Cardiac fibroblast (primary cell): ENCODE data around the gene OLA1.

Experiments
- DNase-seq, 2 donors: peaks; one replicate each; pipeline versions ENCODE4 v3.0.0 to v3.0.0-alpha.2; 2010; ENCODE audit warnings: low read depth in 2 of 2
- H3K4me3 ChIP-seq, 2 donors: replicated peaks in 1 of 2; 1 replicate in 1 of 2; 2 replicates in 1 of 2; pipeline ENCODE4 v1.5.1; 2011; ENCODE audit warnings: low read depth in 2 of 2, low read length in 2 of 2, mild to moderate bottlenecking in 2 of 2, moderate library complexity in 1 of 2
- TF ChIP-seq, protein P1 (sequence below): IDR thresholded peaks from one replicate; pipeline ENCODE4 v1.5.1; 2011; ENCODE audit warnings: low read depth, mild to moderate bottlenecking, low read length, inconsistent platforms

OLA1 gene

DNA sequence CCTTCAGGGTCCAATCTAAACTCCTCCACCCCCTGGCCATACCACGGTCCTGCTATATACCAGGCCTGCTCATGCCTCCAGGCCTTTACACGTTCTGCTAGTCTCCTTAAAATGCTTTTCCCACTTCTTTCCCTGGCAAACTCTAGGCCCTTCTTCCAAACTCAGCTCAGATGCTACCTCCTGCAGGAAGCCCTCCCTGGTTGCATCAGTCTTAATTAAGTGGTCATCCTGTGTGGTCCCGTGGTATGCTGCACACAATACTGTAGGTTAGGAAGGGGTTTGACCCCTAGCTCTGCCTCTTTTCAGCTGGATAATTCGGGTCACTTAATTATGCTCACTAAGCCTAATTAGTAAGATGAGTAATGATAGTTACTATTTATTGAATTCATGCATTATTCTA, 197.3 kb downstream of the OLA1 start:
- no peak for DNase-seq
- H3K4me3 ChIP-seq, result no peak overlapping the region
- TF ChIP-seq, protein P1, sequence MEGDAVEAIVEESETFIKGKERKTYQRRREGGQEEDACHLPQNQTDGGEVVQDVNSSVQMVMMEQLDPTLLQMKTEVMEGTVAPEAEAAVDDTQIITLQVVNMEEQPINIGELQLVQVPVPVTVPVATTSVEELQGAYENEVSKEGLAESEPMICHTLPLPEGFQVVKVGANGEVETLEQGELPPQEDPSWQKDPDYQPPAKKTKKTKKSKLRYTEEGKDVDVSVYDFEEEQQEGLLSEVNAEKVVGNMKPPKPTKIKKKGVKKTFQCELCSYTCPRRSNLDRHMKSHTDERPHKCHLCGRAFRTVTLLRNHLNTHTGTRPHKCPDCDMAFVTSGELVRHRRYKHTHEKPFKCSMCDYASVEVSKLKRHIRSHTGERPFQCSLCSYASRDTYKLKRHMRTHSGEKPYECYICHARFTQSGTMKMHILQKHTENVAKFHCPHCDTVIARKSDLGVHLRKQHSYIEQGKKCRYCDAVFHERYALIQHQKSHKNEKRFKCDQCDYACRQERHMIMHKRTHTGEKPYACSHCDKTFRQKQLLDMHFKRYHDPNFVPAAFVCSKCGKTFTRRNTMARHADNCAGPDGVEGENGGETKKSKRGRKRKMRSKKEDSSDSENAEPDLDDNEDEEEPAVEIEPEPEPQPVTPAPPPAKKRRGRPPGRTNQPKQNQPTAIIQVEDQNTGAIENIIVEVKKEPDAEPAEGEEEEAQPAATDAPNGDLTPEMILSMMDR, result no peak

DNA sequence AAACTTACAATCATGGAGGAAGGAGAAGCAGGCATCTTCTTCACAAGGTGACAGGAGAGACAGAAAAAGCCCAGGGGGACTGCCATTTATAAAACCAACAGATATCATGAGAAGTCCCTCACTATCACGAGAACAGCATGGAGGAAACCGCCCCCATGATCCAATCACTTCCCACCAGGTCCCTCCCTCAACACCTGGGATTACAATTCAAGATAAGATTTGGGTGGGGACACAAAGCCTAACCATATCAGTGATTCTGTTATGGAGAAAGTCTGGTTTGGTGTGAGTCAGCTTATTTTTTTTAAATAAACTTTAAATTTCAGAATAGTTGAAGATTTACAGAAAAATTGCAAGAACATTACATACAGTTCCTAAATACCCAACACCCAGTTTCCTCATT, 198.4 kb downstream of the OLA1 start:
- no peak for DNase-seq
- TF ChIP-seq, protein P1, result no peak
- H3K4me3 ChIP-seq, result no peak overlapping the region

- H3K4me3 ChIP-seq, result no peak overlapping the region
- TF ChIP-seq, protein P1, result no peak
- DNase-seq, result no peak
Measured at GRCh38 chr2:174048243-174048642, 200.1 kb downstream of the OLA1 start.

GRCh38 chr2:174047746-174048145, 200.6 kb downstream of the OLA1 start:
- no peak for DNase-seq
- no peak overlapping the region for H3K4me3 ChIP-seq
- TF ChIP-seq, protein P1, result no peak

DNA sequence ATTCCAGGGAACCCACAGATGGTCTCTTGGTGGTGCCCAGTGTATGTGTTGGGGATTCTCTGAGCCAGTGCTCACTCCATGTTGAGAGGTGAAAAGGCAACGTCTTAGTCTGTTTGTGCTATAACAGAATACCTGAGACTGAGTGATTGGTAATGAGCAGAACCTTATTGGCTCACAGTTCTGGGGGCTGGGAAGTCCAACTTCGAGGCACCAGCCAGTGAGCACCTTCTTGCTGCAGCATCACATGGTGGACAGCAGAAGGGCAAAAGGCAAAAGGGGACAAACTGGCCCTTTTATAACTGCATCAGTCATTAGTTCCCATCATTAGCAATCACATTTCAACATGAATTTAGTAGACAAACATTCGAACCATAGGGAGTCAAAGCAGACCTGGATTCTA, 202.2 kb downstream of the OLA1 start:
- TF ChIP-seq, protein P1, result no peak
- no peak overlapping the region for H3K4me3 ChIP-seq
- no peak for DNase-seq

- no peak for DNase-seq
- no peak overlapping the region for H3K4me3 ChIP-seq
- TF ChIP-seq, protein P1, result no peak
Measured at GRCh38 chr2:174044556-174044955, 203.8 kb downstream of the OLA1 start.

GRCh38 chr2:174040417-174040701, 208.0 kb downstream of the OLA1 start:
- TF ChIP-seq, protein P1, result no peak

More at GRCh38 chr2:174040417-174040701, 208.0 kb downstream of the OLA1 start:
- H3K4me3 ChIP-seq, result no peak overlapping the region
- no peak for DNase-seq
